ENCODE measurements around the gene PRPSAP2.

Gene PRPSAP2

GRCh38 chr17:18962494-18962815 lies 104.5 kb downstream of the PRPSAP2 start:
- Histone ChIP-seq H3K36me3 (ENCODE audit: control insufficient read depth, insufficient read depth, low read length) (no peaks in the 10 kb centered on the region; the same call in 1 of the 2 replicates), H3K27ac (ENCODE audit: low read length) (no peak overlapping the region), H3K9me3 (ENCODE audit: control insufficient read depth, insufficient read depth, low read length) (no peaks in the 10 kb centered on the region), H3K4me3 (ENCODE audit: low read length) (no peak overlapping the region), H3K4me1 (ENCODE audit: control insufficient read depth, insufficient read depth, low read length) (peaks cover 5% of the 10 kb centered on the region), H3K27me3 (ENCODE audit: control insufficient read depth, insufficient read depth, low read length) (no peaks in the 10 kb centered on the region)
- WGBS (ENCODE audit: insufficient coverage, insufficient read length) = no CpG with 5 or more reads among the region's 6 CpGs
- DNase-seq (ENCODE audit: low read depth, low spot score) = no peak

- Histone ChIP-seq H3K27ac (ENCODE audit: low read length) (no peak overlapping the region), H3K27me3 (ENCODE audit: control insufficient read depth, insufficient read depth, low read length) (no peaks in the 10 kb centered on the region), H3K36me3 (ENCODE audit: control insufficient read depth, insufficient read depth, low read length) (no peaks in the 10 kb centered on the region; the same call in 1 of the 2 replicates), H3K4me1 (ENCODE audit: control insufficient read depth, insufficient read depth, low read length) (peaks cover 8% of the 10 kb centered on the region), H3K4me3 (ENCODE audit: low read length) (no peak overlapping the region), H3K9me3 (ENCODE audit: control insufficient read depth, insufficient read depth, low read length) (no peaks in the 10 kb centered on the region)
- no peak for DNase-seq (ENCODE audit: low read depth, low spot score)
- no CpG with 5 or more reads among the region's 23 CpGs for WGBS (ENCODE audit: insufficient coverage, insufficient read length)
Measured at GRCh38 chr17:18963126-18964017, 105.4 kb downstream of the PRPSAP2 start.

- H3K27me3 ChIP-seq (ENCODE audit: control insufficient read depth, insufficient read depth, low read length) = no peaks in the 10 kb centered on the region
- WGBS (ENCODE audit: insufficient coverage, insufficient read length) = no CpG with 5 or more reads among the region's 9 CpGs
- peaks cover 8% of the 10 kb centered on the region for H3K4me1 ChIP-seq (ENCODE audit: control insufficient read depth, insufficient read depth, low read length)
- no peak for DNase-seq (ENCODE audit: low read depth, low spot score)
- no peaks in the 10 kb centered on the region; the same call in 1 of the 2 replicates for H3K36me3 ChIP-seq (ENCODE audit: control insufficient read depth, insufficient read depth, low read length)
- H3K27ac ChIP-seq (ENCODE audit: low read length) = no peak overlapping the region
- no peaks in the 10 kb centered on the region for H3K9me3 ChIP-seq (ENCODE audit: control insufficient read depth, insufficient read depth, low read length)
- no peak overlapping the region for H3K4me3 ChIP-seq (ENCODE audit: low read length)
Measured at GRCh38 chr17:18964018-18964351, 106.1 kb downstream of the PRPSAP2 start.

- H3K27ac ChIP-seq (ENCODE audit: low read length) = no peak overlapping the region
- DNase-seq (ENCODE audit: low read depth, low spot score) = no peak
- WGBS (ENCODE audit: insufficient coverage, insufficient read length) = no CpG with 5 or more reads among the region's 9 CpGs
- H3K27me3 ChIP-seq (ENCODE audit: control insufficient read depth, insufficient read depth, low read length) = no peaks in the 10 kb centered on the region
- no peaks in the 10 kb centered on the region for H3K9me3 ChIP-seq (ENCODE audit: control insufficient read depth, insufficient read depth, low read length)
- peaks cover 8% of the 10 kb centered on the region for H3K4me1 ChIP-seq (ENCODE audit: control insufficient read depth, insufficient read depth, low read length)
- no peak overlapping the region for H3K4me3 ChIP-seq (ENCODE audit: low read length)
- H3K36me3 ChIP-seq (ENCODE audit: control insufficient read depth, insufficient read depth, low read length) = no peaks in the 10 kb centered on the region; the same call in 1 of the 2 replicates
Measured at GRCh38 chr17:18964550-18964949, 106.6 kb downstream of the PRPSAP2 start.

GRCh38 chr17:18965530-18966236 lies 107.8 kb downstream of the PRPSAP2 start:
- no peaks in the 10 kb centered on the region for H3K36me3 ChIP-seq (ENCODE audit: control insufficient read depth, insufficient read depth, low read length)
- H3K27ac ChIP-seq (ENCODE audit: low read length) = no peak overlapping the region
- DNase-seq (ENCODE audit: low read depth, low spot score) = no peak
- no peaks in the 10 kb centered on the region for H3K9me3 ChIP-seq (ENCODE audit: control insufficient read depth, insufficient read depth, low read length)
- peaks cover 8% of the 10 kb centered on the region for H3K4me1 ChIP-seq (ENCODE audit: control insufficient read depth, insufficient read depth, low read length)
- H3K4me3 ChIP-seq (ENCODE audit: low read length) = no peak overlapping the region
- WGBS (ENCODE audit: insufficient coverage, insufficient read length) = no CpG with 5 or more reads among the region's 14 CpGs
- no peaks in the 10 kb centered on the region for H3K27me3 ChIP-seq (ENCODE audit: control insufficient read depth, insufficient read depth, low read length)

- DNase-seq (ENCODE audit: low read depth, low spot score) = peak; percentile 22
- Histone ChIP-seq H3K36me3 (ENCODE audit: control insufficient read depth, insufficient read depth, low read length) (peaks cover 11% of the 10 kb centered on the region), H3K4me3 (ENCODE audit: low read length) (no peak overlapping the region), H3K4me1 (ENCODE audit: control insufficient read depth, insufficient read depth, low read length) (peaks cover 8% of the 10 kb centered on the region), H3K27ac (ENCODE audit: low read length) (no peak overlapping the region), H3K9me3 (ENCODE audit: control insufficient read depth, insufficient read depth, low read length) (no peaks in the 10 kb centered on the region), H3K27me3 (ENCODE audit: control insufficient read depth, insufficient read depth, low read length) (no peaks in the 10 kb centered on the region)
- no CpG with 5 or more reads among the region's 19 CpGs for WGBS (ENCODE audit: insufficient coverage, insufficient read length)
Measured at GRCh38 chr17:18966831-18967624, 109.1 kb downstream of the PRPSAP2 start.

GRCh38 chr17:18967916-18968315 lies 110.0 kb downstream of the PRPSAP2 start:
- H3K27ac ChIP-seq (ENCODE audit: low read length) = no peak overlapping the region
- WGBS (ENCODE audit: insufficient coverage, insufficient read length) = no CpG with 5 or more reads among the region's 4 CpGs

GRCh38 chr17:18968345-18968744 lies 110.4 kb downstream of the PRPSAP2 start:
- peaks cover 8% of the 10 kb centered on the region for H3K4me1 ChIP-seq (ENCODE audit: control insufficient read depth, insufficient read depth, low read length)
- H3K36me3 ChIP-seq (ENCODE audit: control insufficient read depth, insufficient read depth, low read length) = peaks cover 16% of the 10 kb centered on the region
- WGBS (ENCODE audit: insufficient coverage, insufficient read length) = no CpG with 5 or more reads among the region's 4 CpGs
- no peaks in the 10 kb centered on the region for H3K27me3 ChIP-seq (ENCODE audit: control insufficient read depth, insufficient read depth, low read length)
- no peak overlapping the region for H3K4me3 ChIP-seq (ENCODE audit: low read length)
- DNase-seq (ENCODE audit: low read depth, low spot score) = no peak
- no peak overlapping the region for H3K27ac ChIP-seq (ENCODE audit: low read length)
- no peaks in the 10 kb centered on the region for H3K9me3 ChIP-seq (ENCODE audit: control insufficient read depth, insufficient read depth, low read length)

More at GRCh38 chr17:18967916-18968315, 110.0 kb downstream of the PRPSAP2 start:
- Histone ChIP-seq H3K4me3 (ENCODE audit: low read length) (no peak overlapping the region), H3K36me3 (ENCODE audit: control insufficient read depth, insufficient read depth, low read length) (peaks cover 11% of the 10 kb centered on the region), H3K4me1 (ENCODE audit: control insufficient read depth, insufficient read depth, low read length) (peaks cover 8% of the 10 kb centered on the region), H3K9me3 (ENCODE audit: control insufficient read depth, insufficient read depth, low read length) (no peaks in the 10 kb centered on the region), H3K27me3 (ENCODE audit: control insufficient read depth, insufficient read depth, low read length) (no peaks in the 10 kb centered on the region)
- no peak for DNase-seq (ENCODE audit: low read depth, low spot score)

- Histone ChIP-seq H3K27me3 (ENCODE audit: control insufficient read depth, insufficient read depth, low read length) (no peaks in the 10 kb centered on the region), H3K4me3 (ENCODE audit: low read length) (no peak overlapping the region), H3K36me3 (ENCODE audit: control insufficient read depth, insufficient read depth, low read length) (peaks cover 17% of the 10 kb centered on the region), H3K27ac (ENCODE audit: low read length) (no peak overlapping the region), H3K4me1 (ENCODE audit: control insufficient read depth, insufficient read depth, low read length) (peaks cover 8% of the 10 kb centered on the region), H3K9me3 (ENCODE audit: control insufficient read depth, insufficient read depth, low read length) (no peaks in the 10 kb centered on the region)
- no peak for DNase-seq (ENCODE audit: low read depth, low spot score)
- no CpG with 5 or more reads among the region's 23 CpGs for WGBS (ENCODE audit: insufficient coverage, insufficient read length)
Measured at GRCh38 chr17:18968945-18969887, 111.3 kb downstream of the PRPSAP2 start.

Data from iPS DF 6.9 (cell line).